Activated gamma-delta T cell treated with anti-CD3 and anti-CD28 coated beads, Interleukin-2, amount 50 U/mL, for 16 hours (primary cell): ENCODE data around the gene PTPA.

Source experiments
- DNase-seq: peaks from one replicate; pipeline ENCODE4 v3.0.0-alpha.2; 2020; ENCODE audit warnings: low read depth

The PTPA gene

GRCh38 chr9:129084087-129084486 lies 27.1 kb upstream of the PTPA start:
- no peak for DNase-seq

GRCh38 chr9:129089246-129089645 lies 22.0 kb upstream of the PTPA start:
- DNase-seq = no peak

GRCh38 chr9:129093602-129094386 lies 17.4 kb upstream of the PTPA start:
- no peak for DNase-seq

- no peak for DNase-seq
These were observed 16.6 kb upstream of the PTPA start for GRCh38 chr9:129094387-129095169.

- DNase-seq = no peak
These were observed 16.0 kb upstream of the PTPA start for GRCh38 chr9:129095170-129095667.

- DNase-seq = no peak
These were observed 15.3 kb upstream of the PTPA start for GRCh38 chr9:129095908-129096307.

DNA sequence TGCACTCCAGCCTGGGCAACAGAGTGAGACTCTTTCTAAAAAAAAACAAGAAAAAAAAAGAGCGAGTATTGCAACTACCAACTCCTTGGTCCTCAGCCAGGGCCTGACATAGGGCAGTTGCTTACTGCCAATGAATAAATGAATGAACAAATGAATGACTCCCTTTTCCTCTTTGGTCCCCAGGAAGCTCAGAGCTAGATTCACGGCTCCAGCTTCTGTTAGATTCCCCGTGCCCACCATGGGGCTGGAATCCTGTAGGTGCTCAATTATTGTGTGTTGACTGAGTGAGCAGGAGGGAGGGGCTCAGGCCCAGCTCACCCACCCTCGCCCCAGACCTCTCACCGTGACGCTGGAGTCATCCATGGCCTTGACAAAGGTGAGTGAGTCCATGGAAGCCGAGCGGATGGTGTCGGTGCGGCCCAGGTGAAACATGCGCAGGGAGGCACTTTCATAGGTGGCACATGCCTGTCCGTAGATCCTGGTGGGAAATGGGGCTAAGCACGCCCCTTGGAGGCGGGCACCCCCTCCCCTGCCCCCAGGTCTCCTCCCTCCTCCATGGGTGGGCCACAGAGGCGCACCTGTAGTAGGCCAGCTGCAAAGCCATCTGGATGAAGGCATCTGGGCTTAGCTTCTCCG lies 13.4 kb upstream of the PTPA start:
- no peak for DNase-seq

- no peak for DNase-seq
These were observed 12.9 kb upstream of the PTPA start for GRCh38 chr9:129098328-129098727.

DNA sequence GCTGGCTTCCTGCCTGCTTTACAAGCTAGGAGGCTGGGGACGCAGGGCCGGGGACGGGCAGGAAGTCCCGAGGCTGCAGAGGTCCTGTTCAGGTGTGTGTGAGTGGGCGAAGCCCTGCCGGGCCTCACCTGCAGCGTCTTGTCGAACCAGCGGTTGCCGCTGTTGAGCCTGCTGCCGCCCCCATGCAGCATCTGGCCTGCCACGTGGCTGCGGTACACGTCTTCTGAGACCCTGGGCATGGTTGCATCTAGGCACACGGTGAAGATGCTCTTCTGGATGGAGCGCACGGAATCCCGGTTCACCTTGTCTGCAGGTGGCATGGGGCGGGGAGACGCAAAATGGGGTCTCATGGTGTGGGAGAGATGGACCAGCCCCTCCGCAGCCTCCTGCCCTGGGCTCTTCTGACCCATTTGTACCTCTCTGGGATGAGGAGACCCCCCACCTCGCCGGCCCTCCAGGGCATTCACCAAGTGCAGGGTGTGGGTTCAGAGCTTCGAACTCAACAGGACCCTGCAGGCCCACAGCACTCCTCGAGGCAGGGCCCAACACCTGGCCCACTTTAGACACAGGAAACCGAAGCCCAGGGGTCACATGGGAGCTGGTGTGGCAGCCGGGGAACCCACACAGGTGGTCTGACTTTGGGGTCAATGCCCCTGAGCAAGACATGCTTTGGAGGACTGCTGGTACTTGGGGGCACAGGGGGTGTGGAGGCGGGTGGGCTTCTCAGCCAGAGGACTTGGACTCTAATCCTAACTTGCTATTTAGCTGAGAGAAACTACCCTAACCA lies 10.6 kb upstream of the PTPA start:
- no peak for DNase-seq

DNA sequence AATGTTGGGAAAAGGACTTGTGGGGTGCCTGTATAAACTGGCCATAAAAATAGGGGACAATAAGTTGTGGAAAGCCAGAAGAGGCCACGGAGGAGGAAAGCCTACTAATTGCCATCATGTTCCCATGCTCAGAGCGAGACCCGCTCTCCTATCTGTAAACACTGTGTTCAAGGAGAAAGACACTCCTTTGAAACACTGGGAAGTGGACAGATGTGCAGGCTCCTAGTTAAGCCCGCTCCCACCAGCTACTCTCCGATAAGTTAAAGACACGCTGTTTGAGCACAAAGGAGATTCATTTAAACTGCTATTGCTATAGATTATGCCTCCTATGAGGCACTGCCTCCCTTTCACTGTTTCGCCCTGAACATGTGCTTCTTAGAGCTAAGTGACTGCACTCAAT lies 9.9 kb upstream of the PTPA start:
- no peak for DNase-seq

DNA sequence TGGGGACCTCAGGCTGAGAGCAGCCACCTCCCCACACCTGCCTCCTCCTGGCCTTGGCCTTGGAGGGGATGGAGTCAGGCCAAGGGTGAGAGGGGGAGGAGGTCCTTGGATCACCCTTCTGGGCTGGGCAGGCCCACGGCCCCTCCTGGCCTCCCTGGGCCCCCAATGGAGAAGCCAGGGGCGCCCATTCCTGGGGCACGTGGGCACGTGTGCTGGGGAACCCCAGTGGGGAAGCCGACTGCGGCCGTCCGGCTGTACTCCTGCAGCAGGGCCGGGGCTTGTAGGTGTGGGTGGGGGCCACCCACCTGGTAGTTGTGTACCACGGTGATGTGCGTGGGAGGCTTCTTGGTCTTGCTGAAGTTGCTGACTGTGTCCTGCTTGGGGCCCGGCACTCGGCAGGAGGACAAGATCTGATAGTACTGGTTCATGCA lies 9.1 kb upstream of the PTPA start:
- DNase-seq = no peak

DNA sequence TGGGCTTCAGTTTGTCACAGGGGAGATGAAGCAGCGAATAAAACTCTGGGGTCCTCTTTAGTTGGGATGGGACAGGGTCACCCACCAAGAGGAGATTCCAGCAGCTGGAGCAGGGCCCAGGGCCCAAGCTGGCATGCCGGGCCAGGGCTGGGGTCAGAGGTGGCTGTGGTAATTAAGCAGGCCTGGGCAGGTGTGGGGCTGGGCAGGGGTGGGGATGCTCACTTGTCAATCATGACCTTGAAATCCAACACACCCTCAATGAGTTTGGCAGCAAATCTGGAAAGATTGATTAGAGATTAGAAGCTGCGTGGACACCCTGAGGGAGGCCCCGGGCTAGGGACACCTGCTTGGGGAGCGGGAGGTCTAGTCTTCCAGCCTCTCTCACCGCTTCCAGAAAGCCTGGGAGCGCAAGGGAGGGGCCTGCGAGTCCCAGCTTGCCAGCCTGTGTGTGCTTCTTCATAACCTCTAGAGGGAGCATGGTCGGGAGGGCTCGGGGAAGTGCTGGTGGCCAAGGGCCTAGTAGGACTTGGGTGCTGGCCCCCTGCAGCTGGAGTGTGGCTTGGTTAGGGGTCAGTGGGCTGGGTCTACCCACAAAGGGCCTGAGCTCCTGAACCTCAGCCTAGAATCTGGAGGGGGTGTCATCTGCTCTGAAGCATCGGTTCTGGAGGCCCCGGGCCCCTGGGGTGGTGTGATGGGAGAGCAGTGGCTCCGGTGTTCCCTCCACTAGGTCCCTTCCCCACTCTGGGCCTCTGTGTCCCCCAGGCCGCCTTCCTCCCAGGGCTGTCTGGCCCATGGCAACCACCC lies 8.2 kb upstream of the PTPA start:
- DNase-seq = no peak

DNA sequence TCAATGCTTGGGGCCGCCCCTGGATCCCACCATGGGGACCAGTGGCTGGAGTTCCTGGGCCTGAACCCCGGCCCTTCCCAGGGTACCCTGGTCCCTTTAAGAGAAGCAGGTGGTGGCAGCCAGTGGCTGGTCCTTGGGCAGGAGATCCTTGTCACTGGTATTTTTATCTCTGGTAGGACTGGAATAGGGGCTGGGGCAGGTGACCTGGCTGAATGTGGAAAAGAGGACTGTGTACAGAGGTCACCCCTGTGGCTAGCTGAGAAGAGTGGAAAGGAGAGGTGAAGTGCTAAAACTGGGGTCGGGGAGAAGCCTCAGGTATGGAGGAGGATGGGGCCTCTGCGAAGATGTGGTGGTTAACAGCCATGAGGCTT lies 7.6 kb upstream of the PTPA start:
- DNase-seq = no peak

GRCh38 chr9:129104051-129104450 lies 7.2 kb upstream of the PTPA start:
- no peak for DNase-seq

- DNase-seq = no peak
These were observed 5.1 kb upstream of the PTPA start for GRCh38 chr9:129105857-129106694.

- DNase-seq = no peak
These were observed 3.6 kb upstream of the PTPA start for GRCh38 chr9:129107651-129108050.

GRCh38 chr9:129108083-129108804 lies 3.0 kb upstream of the PTPA start:
- DNase-seq = no peak

DNA sequence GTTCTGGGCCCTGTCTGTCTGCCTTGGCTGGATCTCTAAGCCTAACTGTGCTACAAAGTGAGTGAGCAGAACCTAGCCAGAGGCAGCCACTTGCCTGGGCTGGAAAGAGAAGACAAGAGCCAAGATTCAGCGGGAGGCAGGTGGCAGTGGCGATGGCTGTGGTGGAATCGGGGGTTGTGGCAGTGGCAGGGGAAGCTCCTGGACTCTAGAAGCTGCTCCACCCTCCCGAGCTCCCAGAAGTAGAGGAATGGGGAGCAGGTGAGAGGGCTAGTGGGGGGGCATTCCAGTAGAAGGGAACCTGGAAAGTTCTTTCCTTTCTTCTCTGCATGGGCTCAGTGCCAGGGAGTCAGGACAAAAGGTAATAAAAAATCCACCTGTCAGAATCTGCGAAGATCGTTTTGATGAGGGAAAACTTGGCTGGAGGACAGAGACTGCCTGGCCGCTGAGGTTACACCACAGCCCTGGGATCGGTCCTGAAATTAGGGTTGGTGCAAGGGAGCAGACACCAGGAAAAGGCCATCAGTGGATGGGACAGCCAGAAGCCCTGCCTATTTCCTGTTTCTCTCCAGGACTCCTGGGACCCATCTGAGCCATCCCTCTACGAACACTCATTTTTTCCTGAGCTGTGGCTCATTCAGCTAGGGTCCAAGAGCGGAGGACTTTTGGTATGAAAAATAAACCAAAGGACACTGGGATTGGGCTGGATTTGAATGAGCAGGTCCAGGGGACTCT lies 2.2 kb upstream of the PTPA start:
- no peak for DNase-seq

GRCh38 chr9:129109537-129109903 lies 1.7 kb upstream of the PTPA start:
- no peak for DNase-seq
